Parathyroid adenoma (tissue), 2 donors: Measurements from ENCODE around the gene POLR3E.

Source experiments
- H2AFZ ChIP-seq: fragments of 300-600 bp; sonication (generic); one replicate; pipeline ENCODE4 v1.7.0; 2017; ENCODE audit warnings: antibody characterized with exemption, mild to moderate bottlenecking
- H3K27ac ChIP-seq: fragments of 300-600 bp; sonication (generic); one replicate; pipeline ENCODE4 v1.7.0; 2017
- H3K27me3 ChIP-seq: fragments of 300-600 bp; sonication (generic); one replicate; pipeline ENCODE4 v1.7.0; 2017; ENCODE audit warnings: low read length; ENCODE audit not compliant: control insufficient read depth, insufficient read depth
- H3K36me3 ChIP-seq: fragments of 300-600 bp; sonication (generic); one replicate; pipeline ENCODE4 v1.7.0; 2017; ENCODE audit warnings: low read length; ENCODE audit not compliant: control insufficient read depth, insufficient read depth
- H3K4me1 ChIP-seq: fragments of 300-600 bp; sonication (generic); one replicate; pipeline ENCODE4 v1.7.0; 2017; ENCODE audit warnings: control low read depth
- H3K4me2 ChIP-seq: fragments of 300-600 bp; sonication (generic); one replicate; pipeline ENCODE4 v1.7.0; 2017; ENCODE audit warnings: low read length
- H3K4me3 ChIP-seq: fragments of 300-600 bp; sonication (generic); one replicate; pipeline ENCODE4 v1.7.0; 2017; ENCODE audit warnings: low read depth, low read length
- H3K79me2 ChIP-seq: fragments of 300-600 bp; sonication (generic); one replicate; pipeline ENCODE4 v1.7.0; 2017; ENCODE audit warnings: control low read depth
- H3K9ac ChIP-seq: fragments of 300-600 bp; sonication (generic); one replicate; pipeline ENCODE4 v1.7.0; 2017; ENCODE audit warnings: mild to moderate bottlenecking
- H3K9me3 ChIP-seq: fragments of 300-600 bp; sonication (generic); one replicate; pipeline ENCODE4 v1.7.0; 2017; ENCODE audit warnings: low read length; ENCODE audit not compliant: control insufficient read depth
- CTCF ChIP-seq: fragments of 300-600 bp; sonication (generic); IDR thresholded peaks from one replicate; pipeline ENCODE4 v1.7.0; 2017; ENCODE audit warnings: antibody characterized with exemption, mild to moderate bottlenecking
- donor health status: primary hyperparathyroidism.

POLR3E gene

GRCh38 chr16:22266546-22266945 lies 30.7 kb upstream of the POLR3E start:
- Histone ChIP-seq H3K27me3 (no peaks in the 10 kb centered on the region), H3K79me2 (no peaks in the 10 kb centered on the region), H2AFZ (no peak overlapping the region), H3K36me3 (no peaks in the 10 kb centered on the region), H3K4me2 (no peak overlapping the region), H3K9me3 (no peaks in the 10 kb centered on the region), H3K27ac (no peak overlapping the region), H3K9ac (no peak overlapping the region), H3K4me3 (no peak overlapping the region), H3K4me1 (no peaks in the 10 kb centered on the region)
- TF ChIP-seq CTCF: no peak

GRCh38 chr16:22267764-22268163 lies 29.4 kb upstream of the POLR3E start:
- Histone ChIP-seq H3K36me3 (no peaks in the 10 kb centered on the region), H3K9me3 (no peaks in the 10 kb centered on the region), H3K4me1 (no peaks in the 10 kb centered on the region), H3K9ac (no peak overlapping the region), H3K27me3 (no peaks in the 10 kb centered on the region), H3K27ac (no peak overlapping the region), H3K4me2 (no peak overlapping the region), H2AFZ (no peak overlapping the region), H3K79me2 (no peaks in the 10 kb centered on the region), H3K4me3 (no peak overlapping the region)
- TF ChIP-seq CTCF: no peak

GRCh38 chr16:22270525-22270924 lies 26.7 kb upstream of the POLR3E start:
- no peak overlapping the region for H3K27ac ChIP-seq
- no peaks in the 10 kb centered on the region for H3K79me2 ChIP-seq
- H3K4me3 ChIP-seq: no peak overlapping the region
- H3K36me3 ChIP-seq: no peaks in the 10 kb centered on the region
- no peak overlapping the region for H2AFZ ChIP-seq
- H3K9ac ChIP-seq: no peak overlapping the region
- no peak for TF ChIP-seq CTCF
- no peaks in the 10 kb centered on the region for H3K27me3 ChIP-seq
- H3K4me2 ChIP-seq: no peak overlapping the region
- H3K4me1 ChIP-seq: no peaks in the 10 kb centered on the region
- no peaks in the 10 kb centered on the region for H3K9me3 ChIP-seq

- TF ChIP-seq CTCF: no peak
- Histone ChIP-seq H3K4me1 (no peaks in the 10 kb centered on the region), H3K27me3 (no peaks in the 10 kb centered on the region), H2AFZ (no peak overlapping the region), H3K79me2 (no peaks in the 10 kb centered on the region), H3K9ac (no peak overlapping the region), H3K36me3 (no peaks in the 10 kb centered on the region), H3K4me2 (no peak overlapping the region), H3K9me3 (no peaks in the 10 kb centered on the region), H3K4me3 (no peak overlapping the region), H3K27ac (no peak overlapping the region)
These were observed 24.1 kb upstream of the POLR3E start for GRCh38 chr16:22272870-22273650.

- TF ChIP-seq CTCF: no peak
- H3K9ac ChIP-seq: no peak overlapping the region
- no peaks in the 10 kb centered on the region for H3K4me1 ChIP-seq
- H3K4me3 ChIP-seq: no peak overlapping the region
- H3K36me3 ChIP-seq: no peaks in the 10 kb centered on the region
- no peak overlapping the region for H3K27ac ChIP-seq
- no peaks in the 10 kb centered on the region for H3K27me3 ChIP-seq
- no peak overlapping the region for H3K4me2 ChIP-seq
- H3K9me3 ChIP-seq: no peaks in the 10 kb centered on the region
- H3K79me2 ChIP-seq: no peaks in the 10 kb centered on the region
- no peak overlapping the region for H2AFZ ChIP-seq
These were observed 22.3 kb upstream of the POLR3E start for GRCh38 chr16:22274916-22275315.
